Chondrocyte (in vitro differentiated cells): ENCODE results near the gene RNLS. TPM values are rescaled to one million over a fixed set of nuclear protein-coding genes. Genes with fewer than 3 reads are reported as not detected.
A peak's percentile ranks its signal among the peaks of the same experiment; 100 is the strongest.

Experiments used
- DNase-seq: peaks from one replicate; pipeline ENCODE4 v3.0.0; 2021; ENCODE audit warnings: mixed read lengths, low spot score
- H3K27ac Mint-ChIP-seq: one replicate; pipeline ENCODE4 v1.8.0; 2021; ENCODE audit warnings: mild to moderate bottlenecking, moderate library complexity, mixed read lengths; ENCODE audit not compliant: unreplicated experiment
- H3K27me3 Mint-ChIP-seq: 2 replicates; pipeline ENCODE4 v1.8.0; 2021; ENCODE audit warnings: low read depth, mixed read lengths
- H3K36me3 Mint-ChIP-seq: 2 replicates; pipeline ENCODE4 v1.8.0; 2021; ENCODE audit warnings: low read depth, mixed read lengths
- H3K4me1 Mint-ChIP-seq: 2 replicates; pipeline ENCODE4 v1.8.0; 2021; ENCODE audit warnings: low read depth, mild to moderate bottlenecking, mixed read lengths
- H3K4me3 Mint-ChIP-seq: one replicate; pipeline ENCODE4 v1.8.0; 2021; ENCODE audit warnings: mild to moderate bottlenecking, moderate library complexity, mixed read lengths; ENCODE audit not compliant: unreplicated experiment
- H3K9me3 Mint-ChIP-seq: 2 replicates; pipeline ENCODE4 v1.8.0; 2021; ENCODE audit warnings: low read depth, mixed read lengths
- total RNA-seq: library from RNA; stranded (reverse); gene quantifications from 3 replicates; pipeline ENCODE4 v1.2.1, GENCODE V29; 2021
- TF ChIP-seq, protein P1 (sequence below): fragments of 200-600 bp; sonication (generic); IDR thresholded peaks from 2 replicates; pipeline ENCODE4 v1.5.0; 2021; ENCODE audit warnings: antibody characterized with exemption, mild to moderate bottlenecking, moderate library complexity

RNLS gene
- total RNA-seq, 1 donor from 2014 or later, result 5.1 TPM

DNA sequence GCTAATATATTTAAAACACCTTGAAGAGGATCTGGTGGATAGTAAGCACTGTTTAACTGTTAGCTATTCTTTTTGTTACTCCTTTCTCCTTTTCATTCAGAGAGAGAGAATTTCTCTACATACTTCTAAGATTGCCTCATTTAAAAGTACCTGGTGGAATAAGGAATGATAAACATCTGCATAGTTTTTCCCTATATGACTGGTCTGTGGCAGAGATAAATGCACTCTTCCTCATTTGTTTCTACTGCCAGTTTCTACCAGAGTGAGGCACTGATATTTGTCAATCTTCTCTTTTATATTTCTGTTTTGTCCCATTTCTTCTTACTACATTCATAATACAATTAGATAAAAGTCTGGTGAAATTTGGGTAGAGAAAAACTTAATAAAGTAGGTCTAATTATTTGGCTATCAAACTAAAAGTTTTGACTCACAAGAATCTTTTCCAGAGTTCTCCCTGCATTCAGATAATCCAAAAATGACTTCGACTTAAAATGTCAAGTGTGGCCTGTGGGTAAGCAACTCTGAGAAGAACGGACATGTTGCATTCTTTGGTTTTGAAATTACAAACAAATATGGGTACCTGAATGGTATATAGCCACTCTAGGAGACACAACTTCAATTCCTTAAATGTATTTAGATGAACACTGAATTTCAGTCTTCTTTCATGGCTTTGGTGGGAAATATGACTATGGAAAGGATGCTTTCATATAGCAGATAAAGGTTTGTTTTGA lies 38.8 kb downstream of the RNLS start:
- H3K27ac Mint-ChIP-seq, result no peak overlapping the region
- TF ChIP-seq, protein P1, sequence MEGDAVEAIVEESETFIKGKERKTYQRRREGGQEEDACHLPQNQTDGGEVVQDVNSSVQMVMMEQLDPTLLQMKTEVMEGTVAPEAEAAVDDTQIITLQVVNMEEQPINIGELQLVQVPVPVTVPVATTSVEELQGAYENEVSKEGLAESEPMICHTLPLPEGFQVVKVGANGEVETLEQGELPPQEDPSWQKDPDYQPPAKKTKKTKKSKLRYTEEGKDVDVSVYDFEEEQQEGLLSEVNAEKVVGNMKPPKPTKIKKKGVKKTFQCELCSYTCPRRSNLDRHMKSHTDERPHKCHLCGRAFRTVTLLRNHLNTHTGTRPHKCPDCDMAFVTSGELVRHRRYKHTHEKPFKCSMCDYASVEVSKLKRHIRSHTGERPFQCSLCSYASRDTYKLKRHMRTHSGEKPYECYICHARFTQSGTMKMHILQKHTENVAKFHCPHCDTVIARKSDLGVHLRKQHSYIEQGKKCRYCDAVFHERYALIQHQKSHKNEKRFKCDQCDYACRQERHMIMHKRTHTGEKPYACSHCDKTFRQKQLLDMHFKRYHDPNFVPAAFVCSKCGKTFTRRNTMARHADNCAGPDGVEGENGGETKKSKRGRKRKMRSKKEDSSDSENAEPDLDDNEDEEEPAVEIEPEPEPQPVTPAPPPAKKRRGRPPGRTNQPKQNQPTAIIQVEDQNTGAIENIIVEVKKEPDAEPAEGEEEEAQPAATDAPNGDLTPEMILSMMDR, result no peak
- no peak overlapping the region for H3K4me3 Mint-ChIP-seq
- H3K9me3 Mint-ChIP-seq, result no peaks in the 10 kb centered on the region
- no peaks in the 10 kb centered on the region for H3K36me3 Mint-ChIP-seq
- DNase-seq, result no peak
- H3K4me1 Mint-ChIP-seq, result peaks cover 27% of the 10 kb centered on the region
- H3K27me3 Mint-ChIP-seq, result no peaks in the 10 kb centered on the region

GRCh38 chr10:88542522-88542921 lies 40.6 kb downstream of the RNLS start:
- H3K36me3 Mint-ChIP-seq, result no peaks in the 10 kb centered on the region
- TF ChIP-seq, protein P1, result no peak
- no peaks in the 10 kb centered on the region for H3K27me3 Mint-ChIP-seq
- no peak for DNase-seq
- H3K27ac Mint-ChIP-seq, result no peak overlapping the region
- H3K9me3 Mint-ChIP-seq, result no peaks in the 10 kb centered on the region
- peaks cover 35% of the 10 kb centered on the region for H3K4me1 Mint-ChIP-seq
- H3K4me3 Mint-ChIP-seq, result no peak overlapping the region

DNA sequence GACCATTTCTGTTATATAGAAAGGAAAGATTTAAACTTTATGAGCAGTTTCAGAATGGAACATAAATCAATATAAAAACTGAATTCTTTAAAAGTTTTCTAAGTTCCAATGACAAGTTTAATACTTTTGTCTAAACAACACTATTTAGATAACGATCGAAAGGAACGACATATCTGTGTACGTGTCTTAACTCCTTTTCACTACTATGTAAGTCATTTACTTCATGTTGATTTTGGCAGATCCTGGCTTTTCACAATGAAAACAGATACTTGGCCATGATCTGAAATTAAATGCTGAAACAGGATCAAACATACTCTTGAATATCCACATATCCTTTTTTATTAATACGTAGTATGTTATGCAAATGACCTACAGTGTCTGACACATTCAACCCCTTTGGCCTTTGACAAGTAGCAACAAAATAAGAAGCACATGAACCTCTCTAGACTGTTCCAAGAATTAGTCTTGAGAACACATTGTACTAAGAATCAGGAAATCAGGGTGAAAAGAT lies 41.9 kb downstream of the RNLS start:
- Mint-ChIP-seq H3K36me3 (no peaks in the 10 kb centered on the region), H3K4me3 (peak overlapping the region; percentile 43), H3K27me3 (no peaks in the 10 kb centered on the region), H3K9me3 (no peaks in the 10 kb centered on the region), H3K27ac (peak overlapping the region; percentile 79), H3K4me1 (peaks cover 40% of the 10 kb centered on the region)
- TF ChIP-seq, protein P1, result no peak
- DNase-seq, result no peak

GRCh38 chr10:88540351-88540750 lies 42.8 kb downstream of the RNLS start:
- DNase-seq, result no peak
- H3K4me1 Mint-ChIP-seq, result peaks cover 40% of the 10 kb centered on the region

GRCh38 chr10:88538048-88538447 lies 45.1 kb downstream of the RNLS start:
- H3K27ac Mint-ChIP-seq, result no peak overlapping the region
- peaks cover 40% of the 10 kb centered on the region for H3K4me1 Mint-ChIP-seq
- no peak for DNase-seq
- no peaks in the 10 kb centered on the region for H3K9me3 Mint-ChIP-seq
- H3K4me3 Mint-ChIP-seq, result no peak overlapping the region
- peaks cover 1% of the 10 kb centered on the region for H3K36me3 Mint-ChIP-seq
- peaks cover 4% of the 10 kb centered on the region for H3K27me3 Mint-ChIP-seq
- TF ChIP-seq, protein P1, result no peak

More at GRCh38 chr10:88540351-88540750, 42.8 kb downstream of the RNLS start:
- TF ChIP-seq, protein P1, result no peak
- H3K27ac Mint-ChIP-seq, result peak overlapping the region; percentile 37
- no peaks in the 10 kb centered on the region for H3K36me3 Mint-ChIP-seq
- no peaks in the 10 kb centered on the region for H3K27me3 Mint-ChIP-seq
- H3K4me3 Mint-ChIP-seq, result no peak overlapping the region
- no peaks in the 10 kb centered on the region for H3K9me3 Mint-ChIP-seq
